ENCODE results near the gene IL17RD. TPM values are rescaled to one million over a fixed set of nuclear protein-coding genes. Genes with fewer than 3 reads are reported as not detected.

IL17RD gene
- polyA plus RNA-seq, 1 experiment, result 0.60 TPM

DNA sequence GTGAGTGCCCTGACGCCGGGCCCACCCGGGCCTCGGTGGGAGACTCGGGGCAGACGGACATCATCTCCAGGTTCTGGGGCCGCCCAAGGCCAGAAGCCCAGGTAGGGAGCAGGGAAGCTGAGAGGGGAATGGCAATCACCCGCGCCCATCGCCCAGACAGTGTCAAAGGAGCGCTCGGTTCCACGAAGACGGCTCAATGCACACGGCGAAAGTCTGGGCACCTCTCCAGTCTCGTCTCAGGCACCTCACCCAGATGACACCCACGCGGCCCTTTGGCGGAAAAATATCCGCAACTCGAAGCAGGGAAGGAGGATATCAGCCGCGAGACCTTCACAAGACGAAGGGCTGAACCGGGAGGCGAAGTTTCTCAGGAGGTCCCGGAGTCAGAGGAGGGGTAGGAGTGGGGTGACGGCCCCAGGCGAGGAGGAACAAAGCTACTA, 916 bp downstream of the IL17RD start:
- ChIA-PET CTCF (no interaction called here), POLR2A (no interaction called here)
- TF ChIP-seq, protein P1, sequence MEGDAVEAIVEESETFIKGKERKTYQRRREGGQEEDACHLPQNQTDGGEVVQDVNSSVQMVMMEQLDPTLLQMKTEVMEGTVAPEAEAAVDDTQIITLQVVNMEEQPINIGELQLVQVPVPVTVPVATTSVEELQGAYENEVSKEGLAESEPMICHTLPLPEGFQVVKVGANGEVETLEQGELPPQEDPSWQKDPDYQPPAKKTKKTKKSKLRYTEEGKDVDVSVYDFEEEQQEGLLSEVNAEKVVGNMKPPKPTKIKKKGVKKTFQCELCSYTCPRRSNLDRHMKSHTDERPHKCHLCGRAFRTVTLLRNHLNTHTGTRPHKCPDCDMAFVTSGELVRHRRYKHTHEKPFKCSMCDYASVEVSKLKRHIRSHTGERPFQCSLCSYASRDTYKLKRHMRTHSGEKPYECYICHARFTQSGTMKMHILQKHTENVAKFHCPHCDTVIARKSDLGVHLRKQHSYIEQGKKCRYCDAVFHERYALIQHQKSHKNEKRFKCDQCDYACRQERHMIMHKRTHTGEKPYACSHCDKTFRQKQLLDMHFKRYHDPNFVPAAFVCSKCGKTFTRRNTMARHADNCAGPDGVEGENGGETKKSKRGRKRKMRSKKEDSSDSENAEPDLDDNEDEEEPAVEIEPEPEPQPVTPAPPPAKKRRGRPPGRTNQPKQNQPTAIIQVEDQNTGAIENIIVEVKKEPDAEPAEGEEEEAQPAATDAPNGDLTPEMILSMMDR (IDR thresholded peaks at IDR 0.05; ENCODE audit: insufficient read depth, low read depth, low read length), result no peak
- DNase-seq (ENCODE audit: low read depth), result no peak
- no peaks in the 10 kb centered on the region for H3K36me3 ChIP-seq (ENCODE audit: control insufficient read depth, insufficient read depth, low read length)
- peaks cover 23% of the 10 kb centered on the region for H3K27me3 ChIP-seq (ENCODE audit: control insufficient read depth, insufficient read depth, low read length)
- peak overlapping the region; percentile 48 for H3K4me3 ChIP-seq (ENCODE audit: low read depth, low read length)

DNA sequence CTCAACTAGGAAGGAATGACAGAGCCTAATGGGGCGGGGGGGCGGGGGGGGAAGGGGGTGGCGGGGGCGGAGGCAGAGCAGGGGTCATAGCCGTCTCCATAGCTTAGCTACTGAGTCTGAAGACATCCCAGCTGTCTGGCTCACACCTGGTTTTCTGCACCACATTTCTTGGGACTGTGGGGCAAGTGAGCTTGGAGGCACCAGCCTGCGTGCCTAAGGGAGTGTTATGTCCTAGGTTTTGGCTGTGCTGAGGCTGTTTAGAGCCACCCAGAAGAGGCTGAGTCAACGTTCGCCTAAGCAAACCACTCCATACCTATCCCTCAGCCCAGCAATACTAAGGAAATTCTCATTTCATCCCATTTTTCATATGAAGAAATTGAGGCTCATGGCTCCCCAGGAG, 1.4 kb downstream of the IL17RD start:
- Histone ChIP-seq H3K27me3 (ENCODE audit: control insufficient read depth, insufficient read depth, low read length) (peaks cover 23% of the 10 kb centered on the region), H3K4me3 (ENCODE audit: low read depth, low read length) (no peak overlapping the region), H3K36me3 (ENCODE audit: control insufficient read depth, insufficient read depth, low read length) (no peaks in the 10 kb centered on the region)
- ChIA-PET POLR2A (no interaction called here), CTCF (no interaction called here)
- no peak for DNase-seq (ENCODE audit: low read depth)
- TF ChIP-seq, protein P1 (IDR thresholded peaks at IDR 0.05; ENCODE audit: insufficient read depth, low read depth, low read length), result no peak

DNA sequence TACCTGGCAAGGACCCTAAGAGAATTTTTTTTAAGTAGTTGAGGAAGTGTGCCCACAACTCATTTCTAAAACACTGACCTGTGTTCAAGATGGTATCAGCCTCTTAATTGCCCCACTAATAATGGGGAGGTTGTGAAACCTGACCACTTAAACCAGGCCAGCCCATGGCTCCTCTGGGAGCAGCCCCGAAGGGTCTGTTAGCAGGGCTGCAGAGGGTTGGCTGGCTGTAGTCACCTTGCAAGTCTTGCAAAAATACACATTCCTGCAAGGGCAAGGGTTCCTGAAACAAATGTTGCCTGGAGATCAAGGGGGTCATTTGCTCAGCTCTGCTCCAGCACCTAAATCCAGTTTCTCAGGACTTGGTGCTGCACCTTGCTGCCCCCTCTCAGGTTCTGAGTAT, 3.2 kb downstream of the IL17RD start:
- CTCF ChIA-PET, result no interaction called here

DNA sequence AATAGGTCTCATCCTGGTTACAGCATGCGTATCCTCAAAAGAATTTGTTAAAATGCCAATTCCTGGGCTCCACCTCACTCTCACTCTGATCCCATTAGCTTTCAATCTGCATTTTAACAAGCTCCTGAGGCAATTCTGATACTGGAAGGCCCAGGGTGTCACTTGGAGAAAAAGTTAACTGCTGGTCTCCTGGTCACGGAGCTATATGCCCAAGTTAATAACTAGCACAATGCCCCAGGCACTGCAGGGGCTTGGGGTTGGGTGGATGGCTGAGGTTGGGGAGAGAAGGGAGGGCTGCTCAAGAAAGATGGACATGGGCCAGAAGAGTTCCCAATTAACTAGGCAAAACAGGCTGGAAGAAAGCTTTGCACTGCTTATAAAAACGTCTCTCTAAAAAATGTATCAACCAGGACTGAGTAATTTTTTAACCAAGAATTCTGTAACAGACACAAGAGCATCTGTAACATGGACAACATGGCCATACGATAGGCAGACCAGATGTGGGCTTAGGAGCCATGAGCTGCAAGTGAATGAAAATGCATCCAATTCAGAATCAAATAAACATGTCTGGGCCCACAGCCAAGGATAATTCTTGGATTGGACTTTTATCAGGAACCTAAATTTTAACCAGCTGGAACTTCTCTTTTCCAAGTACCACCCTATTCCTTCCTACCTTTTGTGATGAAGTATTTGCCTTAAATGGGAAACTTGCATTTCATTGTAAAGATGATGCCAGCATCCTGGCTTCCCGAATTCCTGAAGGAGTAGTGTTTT, 4.2 kb downstream of the IL17RD start:
- no peak overlapping the region for H3K4me3 ChIP-seq (ENCODE audit: low read depth, low read length)
- DNase-seq (ENCODE audit: low read depth), result peak; percentile 48
- no peaks in the 10 kb centered on the region for H3K36me3 ChIP-seq (ENCODE audit: control insufficient read depth, insufficient read depth, low read length)
- ChIA-PET POLR2A (no interaction called here), CTCF (interaction anchor here (0.8 to 6.2 kb wide), 5 partner anchors 9 to 21 kb away, joined by 3 to 30 read pairs (median 3); no protein-coding TSS in a partner anchor)
- TF ChIP-seq, protein P1 (IDR thresholded peaks at IDR 0.05; ENCODE audit: insufficient read depth, low read depth, low read length), result no peak
- peaks cover 14% of the 10 kb centered on the region for H3K27me3 ChIP-seq (ENCODE audit: control insufficient read depth, insufficient read depth, low read length)

More for the DNA sequence above, 3.2 kb downstream of the IL17RD start:
- H3K4me3 ChIP-seq (ENCODE audit: low read depth, low read length), result no peak overlapping the region
- H3K36me3 ChIP-seq (ENCODE audit: control insufficient read depth, insufficient read depth, low read length), result no peaks in the 10 kb centered on the region
- TF ChIP-seq, protein P1 (IDR thresholded peaks at IDR 0.05; ENCODE audit: insufficient read depth, low read depth, low read length), result no peak
- POLR2A ChIA-PET, result no interaction called here
- DNase-seq (ENCODE audit: low read depth), result no peak
- peaks cover 16% of the 10 kb centered on the region for H3K27me3 ChIP-seq (ENCODE audit: control insufficient read depth, insufficient read depth, low read length)

DNA sequence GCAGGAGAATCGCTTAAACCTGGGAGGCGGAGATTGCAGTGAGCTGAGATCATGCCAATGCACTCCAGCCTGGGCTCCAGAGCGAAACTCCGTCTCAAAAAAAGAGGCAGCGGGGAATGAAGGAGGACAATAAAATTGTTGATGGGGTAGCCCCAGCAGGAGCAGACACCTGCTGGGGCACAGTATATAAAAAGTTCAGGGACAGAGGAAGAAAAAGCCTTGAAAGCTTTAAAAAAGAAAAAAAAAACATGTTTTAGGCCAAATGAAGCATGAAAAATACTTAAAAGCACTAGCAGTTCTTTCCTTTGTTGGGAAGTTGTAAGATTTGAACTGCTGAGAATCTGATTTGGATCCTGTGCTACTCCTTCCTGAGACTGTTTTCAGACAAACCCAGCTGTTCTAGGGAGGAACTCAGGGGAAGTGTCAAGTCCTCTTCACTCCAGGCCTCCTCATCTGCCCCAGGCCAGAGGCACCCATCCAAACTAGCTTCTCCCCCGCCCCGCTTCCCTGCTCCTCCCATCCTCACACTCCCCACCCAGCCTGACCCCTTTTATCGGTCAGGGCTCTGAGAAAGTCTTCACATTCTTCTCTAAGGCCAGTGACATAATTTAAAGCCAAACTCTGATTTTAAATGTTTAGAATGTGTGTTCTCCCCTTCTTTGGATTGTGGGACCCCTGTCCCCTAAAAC, 4.9 kb downstream of the IL17RD start:
- no peak for DNase-seq (ENCODE audit: low read depth)
- POLR2A ChIA-PET, result no interaction called here
- TF ChIP-seq, protein P1 (IDR thresholded peaks at IDR 0.05; ENCODE audit: insufficient read depth, low read depth, low read length), result no peak
- H3K4me3 ChIP-seq (ENCODE audit: low read depth, low read length), result no peak overlapping the region
- CTCF ChIA-PET, result interaction anchor here (0.8 to 6.2 kb wide), 5 partner anchors 9 to 20 kb away, joined by 3 to 30 read pairs (median 3); no protein-coding TSS in a partner anchor
- H3K27me3 ChIP-seq (ENCODE audit: control insufficient read depth, insufficient read depth, low read length), result peaks cover 14% of the 10 kb centered on the region
- no peaks in the 10 kb centered on the region for H3K36me3 ChIP-seq (ENCODE audit: control insufficient read depth, insufficient read depth, low read length)

Data from BJ (cell line).